Measurements from ENCODE around the gene SPEG.

SPEG gene

GRCh38 chr2:219512524-219513216 lies 78.0 kb downstream of the SPEG start:
- Histone ChIP-seq H3K27ac (replicated peaks) (no peak overlapping the region), H3K27me3 (ENCODE audit: insufficient read depth, poor library complexity, severe bottlenecking) (peaks cover 62% of the 10 kb centered on the region), H3K4me3 (replicated peaks; ENCODE audit: insufficient read depth, low read length) (no peak overlapping the region)
- TF ChIP-seq POLR2AphosphoS5 (IDR thresholded peaks at IDR 0.05; ENCODE audit: low read depth) (no peak), REST (IDR thresholded peaks at IDR 0.05; ENCODE audit: insufficient replicate concordance, low read depth) (no peak), SPI1 (IDR thresholded peaks at IDR 0.05; ENCODE audit: borderline replicate concordance, low read depth) (no peak), GABPA (IDR thresholded peaks at IDR 0.05; ENCODE audit: low read depth) (no peak), CTCF (IDR thresholded peaks at IDR 0.05; ENCODE audit: insufficient read depth, low read length) (no peak)
- no peak for DNase-seq (ENCODE audit: low read depth in 1 of 2, low spot score in 1 of 2)

DNA sequence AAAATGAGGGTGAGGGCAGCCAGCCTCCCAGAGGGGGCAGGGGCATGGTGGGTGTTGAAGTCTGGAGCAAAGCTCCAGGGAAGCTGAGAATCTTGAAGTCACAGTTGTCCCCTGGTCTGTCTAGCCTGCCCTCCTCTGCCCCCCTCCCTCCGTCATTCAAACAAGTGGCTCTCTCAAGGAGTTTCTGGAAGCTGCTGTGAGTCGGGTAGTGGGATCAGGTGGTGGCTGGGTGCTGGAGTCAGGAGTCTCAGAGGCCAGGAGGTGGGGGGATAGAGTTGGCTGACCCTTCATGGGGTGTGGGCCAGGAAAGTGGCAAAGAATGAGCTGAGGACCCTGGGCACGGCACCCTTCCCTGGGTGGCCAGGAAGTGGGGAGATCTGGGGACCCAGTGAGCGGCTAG lies 79.1 kb downstream of the SPEG start:
- H3K27ac ChIP-seq (replicated peaks): no peak overlapping the region
- H3K4me3 ChIP-seq (replicated peaks; ENCODE audit: insufficient read depth, low read length): no peak overlapping the region
- H3K27me3 ChIP-seq (ENCODE audit: insufficient read depth, poor library complexity, severe bottlenecking): peaks cover 71% of the 10 kb centered on the region
- TF ChIP-seq REST (IDR thresholded peaks at IDR 0.05; ENCODE audit: insufficient replicate concordance, low read depth) (no peak), POLR2AphosphoS5 (IDR thresholded peaks at IDR 0.05; ENCODE audit: low read depth) (no peak), SPI1 (IDR thresholded peaks at IDR 0.05; ENCODE audit: borderline replicate concordance, low read depth) (no peak), CTCF (IDR thresholded peaks at IDR 0.05; ENCODE audit: insufficient read depth, low read length) (no peak), GABPA (IDR thresholded peaks at IDR 0.05; ENCODE audit: low read depth) (no peak)
- DNase-seq (ENCODE audit: low read depth in 1 of 2, low spot score in 1 of 2): no peak

DNA sequence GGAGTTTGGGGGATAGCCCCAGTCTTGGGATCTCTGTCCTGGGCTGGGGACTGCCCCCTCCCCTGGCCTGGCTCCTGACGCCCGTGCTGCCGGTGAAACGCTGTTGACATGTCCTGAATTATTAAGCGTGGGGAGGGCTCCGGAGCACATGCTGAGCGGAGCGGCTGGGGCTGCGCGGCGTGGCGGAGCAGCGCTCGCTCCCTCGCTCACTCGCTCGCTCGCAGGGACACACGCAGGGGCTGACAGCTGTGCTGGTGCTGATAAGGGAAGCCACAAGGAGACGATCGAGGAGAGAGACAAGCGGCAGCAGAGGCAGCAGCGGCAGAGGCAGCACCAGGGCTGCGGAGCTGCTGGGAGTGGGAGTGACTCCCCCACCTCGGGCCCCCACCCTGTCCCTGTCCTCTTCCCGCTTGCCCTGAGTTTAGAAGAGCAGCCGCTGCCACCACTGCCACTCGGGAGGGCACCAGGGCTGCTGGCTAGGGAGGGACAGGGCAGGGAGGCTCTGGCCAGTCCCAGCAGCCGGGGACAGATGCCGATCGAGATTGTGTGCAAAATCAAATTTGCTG lies 79.6 kb downstream of the SPEG start, which contains the start of gene ASIC4:
ASIC4 (plus strand) TSS at position 287 of the 566 bp plus-strand sequence; CDS start at position 530, 243 bp downstream.
- DNase-seq (ENCODE audit: low read depth in 1 of 2, low spot score in 1 of 2): peak in 1 of 2 experiments; percentile 54
- Histone ChIP-seq H3K27me3 (ENCODE audit: insufficient read depth, poor library complexity, severe bottlenecking) (peaks cover 76% of the 10 kb centered on the region), H3K4me3 (replicated peaks; ENCODE audit: insufficient read depth, low read length) (no peak within 1 kb of the TSS), H3K27ac (replicated peaks) (no peak within 1 kb of the TSS)
- no peak; the same call in 1 of the 2 replicates for TF ChIP-seq POLR2AphosphoS5 (IDR thresholded peaks at IDR 0.05; ENCODE audit: low read depth)
- no peak for TF ChIP-seq CTCF (IDR thresholded peaks at IDR 0.05; ENCODE audit: insufficient read depth, low read length)
- no peak for TF ChIP-seq GABPA (IDR thresholded peaks at IDR 0.05; ENCODE audit: low read depth)
- TF ChIP-seq REST (IDR thresholded peaks at IDR 0.05; ENCODE audit: insufficient replicate concordance, low read depth): no peak
- no peak for TF ChIP-seq SPI1 (IDR thresholded peaks at IDR 0.05; ENCODE audit: borderline replicate concordance, low read depth)
